Measurements from ENCODE around the gene EXOC3L2.
"Not testable (repeated sequence)": the region's sequence is repeated elsewhere in the genome, so short reads cannot be mapped to it uniquely, and the experiment has no call there.

EXOC3L2 gene

GRCh38 chr19:45279587-45280192 is 34.5 kb upstream of the EXOC3L2 start:
- DNase-seq (ENCODE audit: low spot score) = no peak
- TF ChIP-seq, protein P1, sequence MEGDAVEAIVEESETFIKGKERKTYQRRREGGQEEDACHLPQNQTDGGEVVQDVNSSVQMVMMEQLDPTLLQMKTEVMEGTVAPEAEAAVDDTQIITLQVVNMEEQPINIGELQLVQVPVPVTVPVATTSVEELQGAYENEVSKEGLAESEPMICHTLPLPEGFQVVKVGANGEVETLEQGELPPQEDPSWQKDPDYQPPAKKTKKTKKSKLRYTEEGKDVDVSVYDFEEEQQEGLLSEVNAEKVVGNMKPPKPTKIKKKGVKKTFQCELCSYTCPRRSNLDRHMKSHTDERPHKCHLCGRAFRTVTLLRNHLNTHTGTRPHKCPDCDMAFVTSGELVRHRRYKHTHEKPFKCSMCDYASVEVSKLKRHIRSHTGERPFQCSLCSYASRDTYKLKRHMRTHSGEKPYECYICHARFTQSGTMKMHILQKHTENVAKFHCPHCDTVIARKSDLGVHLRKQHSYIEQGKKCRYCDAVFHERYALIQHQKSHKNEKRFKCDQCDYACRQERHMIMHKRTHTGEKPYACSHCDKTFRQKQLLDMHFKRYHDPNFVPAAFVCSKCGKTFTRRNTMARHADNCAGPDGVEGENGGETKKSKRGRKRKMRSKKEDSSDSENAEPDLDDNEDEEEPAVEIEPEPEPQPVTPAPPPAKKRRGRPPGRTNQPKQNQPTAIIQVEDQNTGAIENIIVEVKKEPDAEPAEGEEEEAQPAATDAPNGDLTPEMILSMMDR (IDR thresholded peaks at IDR 0.05; ENCODE audit: extremely low read depth, missing control alignments) = no peak

GRCh38 chr19:45278087-45278486 is 32.9 kb upstream of the EXOC3L2 start:
- no peak for DNase-seq (ENCODE audit: low spot score)
- TF ChIP-seq, protein P1 (IDR thresholded peaks at IDR 0.05; ENCODE audit: extremely low read depth, missing control alignments) = no peak

- TF ChIP-seq, protein P1 (IDR thresholded peaks at IDR 0.05; ENCODE audit: extremely low read depth, missing control alignments) = no peak
- DNase-seq (ENCODE audit: low spot score) = no peak
Measured at GRCh38 chr19:45276284-45276687, 31.1 kb upstream of the EXOC3L2 start.

DNA sequence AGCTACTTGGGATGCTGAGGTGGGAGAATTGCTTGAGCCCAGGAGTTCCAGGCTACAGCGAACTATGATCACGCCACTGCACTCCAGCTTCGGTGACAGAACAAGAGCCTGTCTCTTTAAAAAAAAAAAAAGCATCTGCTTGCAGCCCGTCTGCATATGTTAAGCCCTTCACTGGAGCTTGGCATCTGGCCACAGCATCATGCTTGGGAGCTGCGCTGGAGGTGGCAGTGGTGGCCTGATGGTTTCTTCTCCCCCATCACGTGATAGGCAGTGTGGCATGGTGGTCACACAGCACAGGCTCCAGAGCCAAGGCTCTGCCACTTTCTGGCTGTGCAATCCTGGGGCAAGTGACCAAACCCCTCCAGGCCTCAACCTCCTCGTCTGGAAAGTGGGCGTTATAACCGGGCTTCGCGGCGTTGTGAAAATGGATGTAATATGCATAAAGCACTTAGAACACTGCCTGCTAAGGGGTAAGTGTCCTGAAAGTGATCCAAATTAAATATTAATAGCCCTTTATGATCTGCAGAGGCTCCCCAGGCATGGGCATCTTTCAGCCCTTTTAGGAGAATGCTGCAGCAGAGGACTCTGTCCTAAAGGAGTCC is 30.3 kb upstream of the EXOC3L2 start:
- DNase-seq (ENCODE audit: low spot score) = no peak
- TF ChIP-seq, protein P1 (IDR thresholded peaks at IDR 0.05; ENCODE audit: extremely low read depth, missing control alignments) = no peak

GRCh38 chr19:45273521-45273855 is 28.3 kb upstream of the EXOC3L2 start:
- DNase-seq (ENCODE audit: low spot score) = no peak
- TF ChIP-seq, protein P1 (IDR thresholded peaks at IDR 0.05; ENCODE audit: extremely low read depth, missing control alignments) = no peak

- TF ChIP-seq, protein P1 (IDR thresholded peaks at IDR 0.05; ENCODE audit: extremely low read depth, missing control alignments) = no peak
- DNase-seq (ENCODE audit: low spot score) = no peak
Measured at GRCh38 chr19:45271735-45272108, 26.5 kb upstream of the EXOC3L2 start.

DNA sequence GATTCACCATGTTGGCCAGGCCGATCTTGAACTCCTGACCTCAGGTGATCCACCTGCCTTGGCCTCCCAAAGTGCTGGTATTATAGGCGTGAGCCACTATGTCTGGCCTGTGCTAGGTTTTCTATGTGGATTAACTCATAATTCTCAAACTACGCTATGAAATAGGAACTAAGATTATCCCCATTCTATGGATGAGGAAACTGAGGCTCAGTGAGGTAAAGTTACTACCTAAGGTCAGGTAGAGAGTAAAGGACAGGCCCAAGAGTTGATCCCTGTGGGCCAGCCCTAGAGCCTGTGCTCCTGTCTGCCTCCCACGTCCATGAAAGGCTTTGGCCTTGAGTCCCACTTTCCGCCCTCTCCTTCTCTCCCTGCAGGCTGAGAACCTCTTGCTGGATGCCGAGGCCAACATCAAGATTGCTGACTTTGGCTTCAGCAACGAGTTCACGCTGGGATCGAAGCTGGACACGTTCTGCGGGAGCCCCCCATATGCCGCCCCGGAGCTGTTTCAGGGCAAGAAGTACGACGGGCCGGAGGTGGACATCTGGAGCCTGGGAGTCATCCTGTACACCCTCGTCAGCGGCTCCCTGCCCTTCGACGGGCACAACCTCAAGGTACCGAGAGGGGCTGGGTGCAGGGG is 26.0 kb upstream of the EXOC3L2 start:
- TF ChIP-seq, protein P1 (IDR thresholded peaks at IDR 0.05; ENCODE audit: extremely low read depth, missing control alignments) = no peak
- no peak for DNase-seq (ENCODE audit: low spot score)

GRCh38 chr19:45269939-45270338 is 24.7 kb upstream of the EXOC3L2 start:
- DNase-seq (ENCODE audit: low spot score) = not testable (repeated sequence)
